Large intestine (tissue), 3 donors: Measurements from ENCODE around the gene CTNNA3. TPM values are rescaled to one million over a fixed set of nuclear protein-coding genes. Genes with fewer than 3 reads are reported as not detected.

Experiments used
- DNase-seq, 2 donors: peaks; one replicate each; pipeline versions ENCODE4 v3.0.0 to v3.0.0-alpha.2; 2013
- H3K27ac ChIP-seq: one replicate; pipeline ENCODE4 v1.5.1; 2013; ENCODE audit warnings: low read length
- H3K27me3 ChIP-seq: 2 replicates; pipeline ENCODE4 v1.6.1; 2013; ENCODE audit warnings: low read length; ENCODE audit not compliant: control insufficient read depth, insufficient read depth
- H3K36me3 ChIP-seq: 2 replicates; pipeline ENCODE4 v1.6.1; 2013; ENCODE audit warnings: low read length; ENCODE audit not compliant: control insufficient read depth, insufficient read depth
- H3K4me1 ChIP-seq: one replicate; pipeline ENCODE4 v1.6.1; 2013; ENCODE audit warnings: low read length; ENCODE audit not compliant: control insufficient read depth, insufficient read depth
- H3K4me3 ChIP-seq: one replicate; pipeline ENCODE4 v1.5.1; 2013; ENCODE audit warnings: low read length
- H3K9me3 ChIP-seq: one replicate; pipeline ENCODE4 v1.6.1; 2013; ENCODE audit warnings: mild to moderate bottlenecking, low read depth, low read length, moderate library complexity; ENCODE audit not compliant: control insufficient read depth
- WGBS: methylation state at CpG from one replicate; pipeline ENCODE4 v1.1.5; 2013; ENCODE audit warnings: low lambda C conversion rate; ENCODE audit not compliant: insufficient coverage; 5-methylcytosine and 5-hydroxymethylcytosine counted together
- polyA plus RNA-seq: library from polyadenylated mRNA; unstranded; fragments of 120-200 nt; gene quantifications from one replicate; pipeline ENCODE4 v1.2.1, GENCODE V29; 2013

The CTNNA3 gene
- polyA plus RNA-seq, 1 donor: 2.3 TPM

GRCh38 chr10:67046507-67046906 is 649.5 kb downstream of the CTNNA3 start:
- no peak for DNase-seq
- no peaks in the 10 kb centered on the region for H3K36me3 ChIP-seq
- whole genome bisulfite sequencing: 60% methylated on average over 1 of the region's 3 CpGs
- H3K27ac ChIP-seq: no peak overlapping the region
- peaks cover 2% of the 10 kb centered on the region for H3K9me3 ChIP-seq
- H3K4me3 ChIP-seq: no peak overlapping the region
- no peaks in the 10 kb centered on the region for H3K4me1 ChIP-seq
- no peaks in the 10 kb centered on the region for H3K27me3 ChIP-seq

DNA sequence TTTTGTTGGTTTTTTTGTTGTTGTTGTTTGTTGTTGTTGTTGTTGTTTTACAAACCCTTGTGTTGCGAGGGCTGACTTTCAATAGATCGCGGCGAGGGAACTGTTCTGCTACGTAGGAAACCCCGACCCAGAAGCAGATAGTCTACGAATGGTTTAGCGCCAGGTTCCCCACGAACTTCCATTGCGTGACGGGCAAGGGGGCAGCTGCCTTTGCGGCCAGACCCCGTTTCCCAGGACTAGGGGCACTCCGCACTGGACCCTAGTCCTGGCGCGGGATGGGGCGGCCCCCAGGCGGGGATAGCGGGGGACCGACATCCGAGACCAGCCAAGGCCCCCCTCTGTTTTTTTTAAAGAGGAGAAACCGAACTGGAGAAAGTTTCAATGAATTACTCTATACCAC is 650.6 kb downstream of the CTNNA3 start:
- Histone ChIP-seq H3K4me3 (no peak overlapping the region), H3K9me3 (peaks cover 2% of the 10 kb centered on the region), H3K27me3 (no peaks in the 10 kb centered on the region), H3K36me3 (no peaks in the 10 kb centered on the region), H3K27ac (no peak overlapping the region), H3K4me1 (no peaks in the 10 kb centered on the region)
- DNase-seq: no peak
- WGBS: 100% methylated on average over 4 of the region's 22 CpGs

DNA sequence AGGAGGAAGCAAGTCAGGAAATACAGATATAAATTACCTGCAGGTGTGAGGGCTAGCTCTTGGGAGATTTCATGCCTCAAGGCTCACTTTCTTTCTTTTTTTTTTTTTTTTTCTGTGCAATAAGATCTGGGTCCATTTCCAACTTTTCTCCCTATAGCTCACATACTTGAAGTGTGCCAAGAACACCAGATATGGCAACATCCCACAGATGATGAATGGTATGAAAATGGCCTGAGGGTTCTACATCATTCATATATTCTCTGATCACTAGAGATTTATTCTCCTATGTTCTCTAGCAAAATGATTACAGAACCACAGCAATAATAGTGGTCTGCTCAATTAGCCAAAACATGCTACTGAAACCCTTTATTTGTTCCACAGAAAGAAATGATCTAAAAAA is 653.0 kb downstream of the CTNNA3 start:
- Histone ChIP-seq H3K27me3 (no peaks in the 10 kb centered on the region), H3K4me3 (no peak overlapping the region), H3K4me1 (no peaks in the 10 kb centered on the region), H3K36me3 (no peaks in the 10 kb centered on the region), H3K9me3 (peaks cover 2% of the 10 kb centered on the region), H3K27ac (no peak overlapping the region)
- no peak for DNase-seq

- no peak overlapping the region for H3K4me3 ChIP-seq
- H3K27me3 ChIP-seq: no peaks in the 10 kb centered on the region
- H3K4me1 ChIP-seq: no peaks in the 10 kb centered on the region
- H3K36me3 ChIP-seq: no peaks in the 10 kb centered on the region
- no peak for DNase-seq
- no peaks in the 10 kb centered on the region for H3K9me3 ChIP-seq
- WGBS: no CpG with 5 or more reads among the region's 2 CpGs
- no peak overlapping the region for H3K27ac ChIP-seq
These were observed 659.2 kb downstream of the CTNNA3 start for GRCh38 chr10:67036808-67037207.

GRCh38 chr10:67033878-67034277 is 662.1 kb downstream of the CTNNA3 start:
- Histone ChIP-seq H3K27me3 (no peaks in the 10 kb centered on the region), H3K4me1 (no peaks in the 10 kb centered on the region), H3K9me3 (no peaks in the 10 kb centered on the region), H3K36me3 (no peaks in the 10 kb centered on the region), H3K27ac (no peak overlapping the region), H3K4me3 (no peak overlapping the region)
- DNase-seq: no peak
- WGBS: no CpG with 5 or more reads among the region's 9 CpGs

DNA sequence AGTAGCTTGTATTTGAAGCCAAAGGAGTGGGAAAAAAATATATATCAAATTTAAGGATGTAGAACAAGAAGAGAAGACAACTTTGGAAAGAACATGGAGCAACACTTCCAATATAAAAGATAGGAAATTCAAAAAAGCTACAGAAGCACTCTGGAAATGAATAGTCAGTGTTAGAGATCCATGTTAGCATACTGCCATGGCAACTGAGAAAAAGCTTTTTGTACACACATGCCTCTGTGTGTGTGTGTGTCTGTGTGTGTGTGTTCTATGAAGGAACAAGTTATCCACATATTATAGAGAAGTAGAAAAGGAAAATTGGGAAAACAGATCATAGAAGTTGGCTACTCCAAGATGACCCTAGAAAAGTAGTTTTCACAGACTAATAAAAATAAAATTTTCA is 673.9 kb downstream of the CTNNA3 start:
- DNase-seq: no peak
- no peaks in the 10 kb centered on the region for H3K9me3 ChIP-seq
- no peaks in the 10 kb centered on the region for H3K36me3 ChIP-seq
- H3K27ac ChIP-seq: no peak overlapping the region
- no peaks in the 10 kb centered on the region for H3K4me1 ChIP-seq
- H3K27me3 ChIP-seq: no peaks in the 10 kb centered on the region
- no peak overlapping the region for H3K4me3 ChIP-seq

DNA sequence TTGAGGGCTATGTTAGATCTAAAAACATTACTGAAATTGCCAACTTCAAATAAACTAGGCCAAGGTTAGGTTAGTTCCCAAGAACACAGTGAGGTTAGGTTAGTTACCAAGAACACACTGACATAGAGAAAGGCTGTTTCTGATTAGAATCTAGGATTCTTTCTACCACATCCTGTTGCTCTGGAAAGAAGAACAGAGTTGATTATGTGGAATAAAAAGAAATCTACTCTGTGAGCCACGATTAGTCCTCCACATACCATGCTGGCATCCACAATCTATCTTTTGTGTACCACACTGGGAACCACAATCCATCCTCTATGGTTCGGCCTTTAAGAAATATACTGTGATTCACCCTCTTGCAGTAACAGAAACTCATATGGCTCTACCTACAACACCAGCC is 678.8 kb downstream of the CTNNA3 start:
- DNase-seq: no peak
- no peaks in the 10 kb centered on the region for H3K36me3 ChIP-seq
- no CpG with 5 or more reads among the region's 2 CpGs for WGBS
- H3K27me3 ChIP-seq: no peaks in the 10 kb centered on the region
- H3K27ac ChIP-seq: no peak overlapping the region
- H3K4me3 ChIP-seq: no peak overlapping the region
- no peaks in the 10 kb centered on the region for H3K9me3 ChIP-seq
- H3K4me1 ChIP-seq: no peaks in the 10 kb centered on the region

DNA sequence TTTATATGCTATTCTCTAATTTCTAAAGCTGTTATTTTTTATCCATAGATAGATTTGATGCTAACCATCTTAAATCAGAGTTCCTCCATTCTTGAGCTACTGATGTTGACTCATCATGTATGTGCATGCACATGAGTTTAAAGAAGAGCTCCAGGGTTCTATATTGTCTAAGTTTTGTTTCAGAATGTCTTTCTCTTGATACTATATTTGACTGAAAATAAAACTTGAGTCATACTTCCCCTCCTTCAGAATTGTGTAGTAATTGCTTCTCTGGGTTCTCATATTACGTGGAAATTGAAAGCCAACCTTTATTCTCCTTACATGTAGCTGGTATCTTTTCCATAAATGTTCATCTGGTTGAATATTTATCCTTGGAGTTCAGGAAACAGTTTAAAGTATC is 680.8 kb downstream of the CTNNA3 start:
- no peaks in the 10 kb centered on the region for H3K27me3 ChIP-seq
- no peaks in the 10 kb centered on the region for H3K4me1 ChIP-seq
- H3K36me3 ChIP-seq: no peaks in the 10 kb centered on the region
- no peak overlapping the region for H3K27ac ChIP-seq
- no peaks in the 10 kb centered on the region for H3K9me3 ChIP-seq
- DNase-seq: no peak
- H3K4me3 ChIP-seq: no peak overlapping the region
- no CpG with 5 or more reads among the region's 1 CpG for WGBS

GRCh38 chr10:67011981-67012380 is 684.0 kb downstream of the CTNNA3 start:
- no peak overlapping the region for H3K27ac ChIP-seq
- H3K4me3 ChIP-seq: no peak overlapping the region

DNA sequence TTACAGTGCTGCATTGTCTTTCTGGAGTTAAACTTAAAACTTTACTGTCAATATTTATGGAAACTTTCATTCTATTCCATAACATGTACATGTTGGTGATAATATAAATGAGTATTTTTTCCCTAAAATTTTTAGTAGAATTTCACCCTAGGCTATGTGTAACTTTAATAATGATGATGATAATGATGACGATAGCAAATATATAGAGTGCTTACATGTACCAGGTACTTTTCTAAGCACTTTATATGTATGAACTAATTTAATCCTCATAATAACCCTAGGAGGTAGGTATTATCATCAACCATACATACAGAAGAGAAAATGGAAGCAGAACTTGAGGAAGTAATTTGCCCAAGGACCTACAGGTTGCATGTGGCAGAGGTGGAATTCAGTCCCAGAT is 684.5 kb downstream of the CTNNA3 start:
- no peak overlapping the region for H3K4me3 ChIP-seq
- no peaks in the 10 kb centered on the region for H3K4me1 ChIP-seq
- no peaks in the 10 kb centered on the region for H3K9me3 ChIP-seq
- H3K27ac ChIP-seq: no peak overlapping the region
- no peak for DNase-seq
- WGBS: no CpG with 5 or more reads among the region's 1 CpG
- no peaks in the 10 kb centered on the region for H3K36me3 ChIP-seq
- H3K27me3 ChIP-seq: no peaks in the 10 kb centered on the region

More at GRCh38 chr10:67011981-67012380, 684.0 kb downstream of the CTNNA3 start:
- H3K9me3 ChIP-seq: no peaks in the 10 kb centered on the region
- 100% methylated on average over 1 of the region's 3 CpGs for WGBS
- no peak for DNase-seq
- H3K27me3 ChIP-seq: no peaks in the 10 kb centered on the region
- H3K36me3 ChIP-seq: no peaks in the 10 kb centered on the region
- no peaks in the 10 kb centered on the region for H3K4me1 ChIP-seq

DNA sequence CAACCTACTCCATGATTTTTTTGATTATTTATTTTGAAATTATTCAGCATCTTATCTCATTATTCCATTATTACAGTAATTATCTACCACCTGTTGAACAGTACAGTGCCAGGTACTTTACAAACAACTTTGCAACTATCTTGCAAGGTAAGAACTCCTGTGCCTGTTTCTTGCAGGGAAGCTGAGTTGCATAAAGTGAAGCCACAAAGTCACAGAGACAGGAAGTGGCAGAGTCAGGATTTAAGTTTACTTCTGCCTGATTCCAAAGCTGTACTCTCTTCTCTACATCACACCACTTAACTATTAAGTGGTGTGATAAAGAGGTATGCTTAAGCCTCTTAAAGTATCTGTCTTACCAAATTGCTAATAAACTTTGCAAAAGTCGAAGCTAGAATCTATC is 690.0 kb downstream of the CTNNA3 start:
- H3K27ac ChIP-seq: no peak overlapping the region
- H3K4me1 ChIP-seq: no peaks in the 10 kb centered on the region
- H3K27me3 ChIP-seq: no peaks in the 10 kb centered on the region
- DNase-seq: no peak
- H3K36me3 ChIP-seq: no peaks in the 10 kb centered on the region
- WGBS: 83% methylated on average over 1 of the region's 1 CpG
- H3K4me3 ChIP-seq: no peak overlapping the region
- no peaks in the 10 kb centered on the region for H3K9me3 ChIP-seq
